TTC549 (cell line): ENCODE data around the gene CUL4B.
"Not testable (repeated sequence)": the region's sequence is repeated elsewhere in the genome, so short reads cannot be mapped to it uniquely, and the experiment has no call there.

ENCODE experiments used
- FAIRE-seq: peaks from 2 replicates; lab custom pipeline; 2012; peaks lifted over from hg19 to GRCh38; lab: Jason Lieb, UNC

The CUL4B gene

GRCh38 chrX:120560842-120561633, at the start of gene CUL4B:
Gene CUL4B, minus strand, starts transcription at chrX:120560962. Its CDS starts 324 bp downstream, at chrX:120560638.
- no peak for FAIRE-seq

GRCh38 chrX:120604361-120604782, 43.6 kb upstream of the CUL4B start:
- FAIRE-seq: no peak

DNA sequence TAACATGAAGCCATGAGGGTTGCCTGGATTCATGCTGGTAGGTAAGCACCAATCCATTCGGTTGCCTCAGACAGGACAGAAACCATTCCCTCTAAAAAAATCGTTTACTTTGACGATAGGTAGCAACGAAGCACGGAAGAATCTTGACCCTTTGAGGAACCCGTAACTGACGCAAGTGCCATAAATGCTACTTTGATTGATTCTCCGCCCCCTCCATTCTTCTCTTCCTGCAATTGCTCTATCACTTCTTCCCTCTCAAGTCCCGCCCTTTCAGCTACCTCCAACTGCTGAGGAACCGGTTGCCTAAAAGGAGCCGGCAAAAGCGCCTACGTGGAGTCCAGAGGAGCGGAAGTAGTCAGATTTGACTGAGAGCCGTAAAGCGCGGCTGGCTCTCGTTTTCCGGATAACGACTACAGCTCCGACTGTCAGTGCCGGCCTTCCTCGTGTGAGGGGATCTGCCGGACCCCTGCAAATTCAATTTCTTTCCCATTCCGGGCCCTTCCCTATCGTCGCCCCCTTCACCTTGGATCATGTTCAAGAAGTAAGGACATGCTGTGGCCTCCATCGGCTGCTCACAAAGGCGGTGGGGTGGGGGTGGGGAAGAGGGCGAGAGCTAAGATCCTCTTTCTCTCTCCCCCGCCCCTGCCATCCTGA, 43.1 kb upstream of the CUL4B start, which contains the start of gene MCTS1:
Gene MCTS1, plus strand, starts transcription at position 395 of the 654 bp plus-strand sequence. Its CDS starts 136 bp downstream, at position 531.
- FAIRE-seq: peak; percentile 88

- no peak for FAIRE-seq
Observed at GRCh38 chrX:120585702-120586101, 24.9 kb upstream of the CUL4B start.

DNA sequence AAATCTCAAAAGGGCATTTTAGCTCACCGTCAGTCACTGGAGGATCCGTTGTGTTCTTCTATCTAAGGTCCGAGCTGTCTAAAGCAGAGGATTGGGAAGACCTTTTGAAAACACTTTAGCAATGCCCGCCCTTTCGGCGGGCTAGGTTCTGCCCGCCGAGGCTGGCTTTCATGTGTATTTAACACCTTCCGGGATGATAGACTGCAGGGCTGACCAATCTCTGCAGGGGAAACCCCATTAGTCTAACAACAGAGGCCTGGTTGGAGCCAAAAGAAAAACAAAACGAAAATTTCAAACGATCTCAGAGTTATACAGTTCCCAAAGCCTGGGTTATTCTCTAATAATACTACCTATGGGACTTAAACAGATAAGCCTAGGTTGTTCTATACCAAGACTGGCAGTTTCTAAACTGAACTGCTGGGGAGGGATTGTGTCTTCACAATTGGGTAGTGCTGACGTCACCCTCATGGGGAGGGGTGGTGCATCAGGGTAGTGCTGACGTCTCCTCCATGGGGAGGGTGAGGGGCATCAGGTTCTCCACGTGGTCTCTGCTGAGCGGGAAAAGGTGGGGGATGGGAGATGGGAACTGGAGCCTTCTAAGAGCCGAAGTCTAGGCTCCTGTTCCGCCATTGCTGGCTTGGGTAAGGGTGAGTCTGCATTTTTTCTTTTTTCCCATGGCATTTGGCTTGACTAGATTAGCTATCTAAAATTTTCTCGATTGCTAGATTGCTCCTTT, 14.8 kb upstream of the CUL4B start:
- no peak for FAIRE-seq

DNA sequence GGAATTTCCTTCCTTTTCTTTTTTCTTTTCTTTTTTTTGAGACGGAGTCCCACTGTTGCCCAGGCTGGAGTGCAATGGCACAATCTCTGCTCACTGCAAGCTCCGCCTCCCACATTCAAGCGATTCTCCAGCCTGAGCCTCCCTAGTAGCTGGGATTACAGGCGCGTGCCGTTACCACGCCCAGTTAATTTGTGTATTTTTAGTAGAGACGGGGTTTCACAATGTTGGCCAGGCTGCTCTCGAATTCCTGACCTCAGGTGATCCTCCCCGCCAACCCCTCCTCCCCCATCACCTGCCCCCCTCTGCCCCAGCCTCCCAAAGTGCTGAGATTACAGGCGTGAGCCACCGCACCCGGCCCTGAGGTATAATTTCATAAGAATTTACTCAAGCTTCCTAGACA, 13.0 kb upstream of the CUL4B start:
- FAIRE-seq: not testable (repeated sequence)

- no peak for FAIRE-seq
Observed at GRCh38 chrX:120570011-120570600, 9.3 kb upstream of the CUL4B start.

GRCh38 chrX:120568609-120569008, 7.8 kb upstream of the CUL4B start:
- FAIRE-seq: no peak

GRCh38 chrX:120568035-120568434, 7.3 kb upstream of the CUL4B start:
- no peak for FAIRE-seq

GRCh38 chrX:120566817-120567216, 6.1 kb upstream of the CUL4B start:
- no peak for FAIRE-seq

DNA sequence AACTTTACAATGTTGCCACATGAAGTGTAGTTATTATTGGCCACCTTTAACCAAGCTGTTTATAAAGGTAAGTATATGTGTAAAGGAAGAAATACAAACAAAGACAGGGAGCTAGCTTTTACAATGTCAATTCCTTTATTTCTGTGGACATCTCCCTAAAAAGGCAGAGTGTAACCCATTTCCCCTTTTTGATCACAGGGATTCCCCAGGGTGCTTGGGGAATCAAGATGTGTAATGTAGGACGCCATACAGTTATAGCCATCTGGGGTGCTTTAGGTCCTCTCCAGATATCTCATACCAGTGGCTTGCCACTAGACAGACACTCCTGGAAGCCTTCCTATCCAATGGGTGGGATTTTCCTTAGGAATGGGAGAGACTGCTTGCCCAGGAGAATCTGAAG, 4.2 kb upstream of the CUL4B start:
- no peak for FAIRE-seq

GRCh38 chrX:120562569-120562926, 1.8 kb upstream of the CUL4B start:
- no peak for FAIRE-seq

DNA sequence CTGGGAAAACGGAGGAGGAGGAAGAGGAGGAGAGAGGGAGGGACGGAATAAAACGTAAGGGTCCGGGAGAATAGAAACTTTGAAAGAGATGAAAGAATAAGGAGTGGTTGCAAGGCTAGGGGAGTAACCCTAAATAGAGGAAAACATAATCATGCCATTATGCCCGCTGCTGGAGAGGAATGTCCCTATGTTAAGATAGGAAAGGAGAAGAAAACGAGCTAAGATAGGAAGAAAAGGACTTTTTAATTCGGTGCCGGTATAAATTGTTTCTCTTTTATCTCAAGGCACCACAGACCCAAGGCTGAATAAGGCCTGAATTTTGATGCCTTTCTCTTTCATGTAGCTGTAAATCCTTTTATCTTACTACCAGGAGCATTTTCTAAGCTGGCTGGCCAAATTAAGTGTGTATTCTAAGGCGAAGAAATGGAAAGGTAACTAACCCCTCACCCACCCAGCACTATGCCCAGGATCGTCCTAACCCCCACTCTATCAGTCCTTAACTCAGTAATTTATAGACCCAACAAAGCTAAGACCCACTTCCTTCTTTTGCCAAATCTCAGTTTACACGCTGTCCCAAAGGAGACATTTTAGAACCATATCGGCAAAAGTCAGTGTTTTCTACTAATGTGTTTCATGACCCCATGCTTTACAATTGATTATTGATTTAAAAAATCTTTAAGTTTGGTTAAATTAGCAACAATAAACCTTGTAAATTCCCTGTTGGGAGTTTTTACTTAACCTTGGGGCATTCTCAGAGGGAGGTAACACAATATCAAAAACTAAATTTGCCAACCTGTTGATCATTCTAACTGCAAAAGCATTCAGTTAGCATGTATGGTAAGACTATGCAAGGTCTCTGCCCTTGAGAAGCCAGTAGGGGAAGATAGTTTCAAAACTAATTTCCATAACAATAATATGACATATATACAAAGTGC, 1.1 kb upstream of the CUL4B start:
- no peak for FAIRE-seq

- no peak for FAIRE-seq
Observed at GRCh38 chrX:120560405-120560841, 339 bp downstream of the CUL4B start.

DNA sequence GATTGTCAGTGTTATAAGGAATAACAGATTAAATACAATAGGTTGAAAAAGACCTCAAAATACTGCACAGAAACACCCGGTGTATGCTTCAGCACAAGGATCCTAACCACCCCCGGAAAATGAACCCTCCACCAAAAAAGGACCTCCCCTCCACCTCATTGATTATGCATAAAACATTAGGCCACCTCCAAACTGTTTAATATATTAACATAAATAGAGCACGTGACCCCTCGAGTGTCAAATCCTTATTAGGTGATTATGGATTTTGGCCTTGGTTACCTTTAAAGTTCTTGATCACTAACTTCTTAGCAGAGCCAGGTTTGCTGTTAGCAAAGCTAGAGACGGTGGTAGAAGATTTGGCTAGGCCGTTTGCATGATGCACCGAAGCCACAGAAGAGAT, 958 bp downstream of the CUL4B start:
- no peak for FAIRE-seq

DNA sequence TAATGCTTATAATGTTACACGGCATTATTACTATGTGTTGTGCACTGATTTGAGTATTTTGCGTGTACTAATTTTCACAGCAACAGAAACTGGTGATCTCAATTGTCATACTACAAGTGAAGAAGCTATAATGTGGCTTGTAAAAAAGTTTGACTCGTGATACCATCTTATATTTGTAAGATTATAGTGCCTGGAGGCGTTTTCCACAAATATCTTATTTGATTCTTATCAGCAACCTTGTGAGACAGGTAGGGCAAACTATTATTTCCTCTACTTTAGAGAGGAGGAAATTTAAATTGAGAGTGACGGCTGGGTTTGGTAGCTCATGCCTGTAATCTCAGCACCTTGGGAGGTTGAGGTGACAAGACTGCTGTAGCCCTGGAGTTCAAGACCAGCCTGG, 4.5 kb downstream of the CUL4B start:
- FAIRE-seq: no peak

- FAIRE-seq: no peak
Observed at GRCh38 chrX:120549483-120550452, 11.0 kb downstream of the CUL4B start.

DNA sequence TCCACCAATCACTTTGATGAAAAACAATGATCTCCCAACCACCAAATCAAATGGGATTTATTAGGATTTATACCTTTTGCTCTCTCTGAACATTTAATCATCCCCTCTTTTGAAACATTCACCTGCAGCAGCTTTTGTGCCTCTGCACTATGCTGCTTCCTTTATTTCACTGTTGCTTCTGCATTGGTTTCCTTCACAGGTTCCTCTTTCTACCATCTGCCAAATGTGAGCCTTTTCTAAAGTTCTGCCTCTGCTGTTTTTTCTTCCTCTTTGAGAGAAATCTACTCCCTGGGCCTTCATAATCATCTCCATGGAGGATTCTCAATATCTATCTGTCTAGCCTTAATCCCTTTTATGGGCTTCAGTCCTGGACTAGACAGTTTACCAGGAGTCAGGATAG, 24.7 kb downstream of the CUL4B start:
- FAIRE-seq: no peak

DNA sequence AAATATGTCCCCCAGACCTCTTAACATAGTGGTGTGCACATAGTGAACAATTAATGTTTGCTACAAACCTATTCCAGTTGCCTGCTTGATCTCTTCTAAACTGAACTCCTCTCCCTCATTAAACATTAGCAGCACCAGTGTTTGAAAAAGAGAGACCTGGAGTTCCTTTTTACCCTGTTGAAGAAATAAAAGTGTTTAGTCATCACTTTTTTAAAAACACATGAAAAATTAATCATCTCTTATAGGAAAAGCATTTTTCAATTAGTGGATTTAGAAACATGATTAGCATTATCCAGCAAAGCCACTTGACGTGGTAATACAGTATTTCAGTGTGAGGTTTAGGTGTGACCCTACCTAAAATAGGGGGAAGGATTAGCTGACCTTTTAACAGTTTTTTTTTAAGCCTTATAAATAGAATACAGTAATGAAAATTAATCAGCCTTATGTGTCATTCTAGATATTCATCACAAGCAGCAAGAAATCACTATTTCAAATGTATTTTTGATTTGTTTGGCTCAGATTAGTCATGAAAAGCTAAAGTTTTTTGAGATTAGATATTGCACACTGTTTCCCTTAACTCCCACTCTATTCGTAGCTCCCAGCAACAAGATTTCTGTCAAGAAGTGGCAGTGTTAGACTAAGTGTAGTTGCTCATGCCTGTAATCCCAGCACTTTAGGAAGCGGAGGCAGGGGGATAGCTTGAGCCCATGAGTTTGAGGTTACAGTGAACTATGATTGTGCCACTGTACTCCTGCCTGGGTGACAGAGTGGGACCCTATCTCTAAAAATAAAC, 26.2 kb downstream of the CUL4B start:
- no peak for FAIRE-seq
